ENCODE measurements around the gene ODAD2.

The ODAD2 gene

GRCh38 chr10:27838901-27839300, 160.0 kb downstream of the ODAD2 start:
- no peaks in the 10 kb centered on the region for H3K9me3 ChIP-seq (ENCODE audit: control insufficient read depth, insufficient read depth, low read length)
- H3K4me3 ChIP-seq (ENCODE audit: low read depth, low read length): no peak overlapping the region
- H3K27ac ChIP-seq (ENCODE audit: low read depth, low read length): no peak overlapping the region
- H3K9ac ChIP-seq (ENCODE audit: low read depth, low read length): no peak overlapping the region
- no peaks in the 10 kb centered on the region for H3K27me3 ChIP-seq (ENCODE audit: control insufficient read depth, insufficient read depth, low read length)
- H3K36me3 ChIP-seq (ENCODE audit: control insufficient read depth, insufficient read depth, low read length): no peaks in the 10 kb centered on the region
- no peaks in the 10 kb centered on the region for H3K4me1 ChIP-seq (ENCODE audit: control insufficient read depth, insufficient read depth, low read length)

- Histone ChIP-seq H3K27me3 (ENCODE audit: control insufficient read depth, insufficient read depth, low read length) (no peaks in the 10 kb centered on the region), H3K9me3 (ENCODE audit: control insufficient read depth, insufficient read depth, low read length) (no peaks in the 10 kb centered on the region), H3K27ac (ENCODE audit: low read depth, low read length) (no peak overlapping the region), H3K4me1 (ENCODE audit: control insufficient read depth, insufficient read depth, low read length) (no peaks in the 10 kb centered on the region), H3K36me3 (ENCODE audit: control insufficient read depth, insufficient read depth, low read length) (no peaks in the 10 kb centered on the region), H3K4me3 (ENCODE audit: low read depth, low read length) (no peak overlapping the region), H3K9ac (ENCODE audit: low read depth, low read length) (no peak overlapping the region)
These were observed 160.5 kb downstream of the ODAD2 start for GRCh38 chr10:27838361-27838760.

GRCh38 chr10:27834476-27834875, 164.4 kb downstream of the ODAD2 start:
- H3K27ac ChIP-seq (ENCODE audit: low read depth, low read length): no peak overlapping the region
- H3K36me3 ChIP-seq (ENCODE audit: control insufficient read depth, insufficient read depth, low read length): no peaks in the 10 kb centered on the region
- H3K9ac ChIP-seq (ENCODE audit: low read depth, low read length): no peak overlapping the region
- H3K27me3 ChIP-seq (ENCODE audit: control insufficient read depth, insufficient read depth, low read length): no peaks in the 10 kb centered on the region
- no peaks in the 10 kb centered on the region for H3K9me3 ChIP-seq (ENCODE audit: control insufficient read depth, insufficient read depth, low read length)
- H3K4me1 ChIP-seq (ENCODE audit: control insufficient read depth, insufficient read depth, low read length): no peaks in the 10 kb centered on the region
- H3K4me3 ChIP-seq (ENCODE audit: low read depth, low read length): no peak overlapping the region

- Histone ChIP-seq H3K4me3 (ENCODE audit: low read depth, low read length) (no peak overlapping the region), H3K27ac (ENCODE audit: low read depth, low read length) (no peak overlapping the region), H3K9ac (ENCODE audit: low read depth, low read length) (no peak overlapping the region), H3K9me3 (ENCODE audit: control insufficient read depth, insufficient read depth, low read length) (no peaks in the 10 kb centered on the region), H3K4me1 (ENCODE audit: control insufficient read depth, insufficient read depth, low read length) (no peaks in the 10 kb centered on the region), H3K27me3 (ENCODE audit: control insufficient read depth, insufficient read depth, low read length) (no peaks in the 10 kb centered on the region), H3K36me3 (ENCODE audit: control insufficient read depth, insufficient read depth, low read length) (no peaks in the 10 kb centered on the region)
These were observed 165.1 kb downstream of the ODAD2 start for GRCh38 chr10:27833792-27834191.

GRCh38 chr10:27832826-27833225, 166.1 kb downstream of the ODAD2 start:
- Histone ChIP-seq H3K27ac (ENCODE audit: low read depth, low read length) (no peak overlapping the region), H3K36me3 (ENCODE audit: control insufficient read depth, insufficient read depth, low read length) (no peaks in the 10 kb centered on the region), H3K9ac (ENCODE audit: low read depth, low read length) (no peak overlapping the region), H3K4me1 (ENCODE audit: control insufficient read depth, insufficient read depth, low read length) (no peaks in the 10 kb centered on the region), H3K9me3 (ENCODE audit: control insufficient read depth, insufficient read depth, low read length) (no peaks in the 10 kb centered on the region), H3K4me3 (ENCODE audit: low read depth, low read length) (no peak overlapping the region), H3K27me3 (ENCODE audit: control insufficient read depth, insufficient read depth, low read length) (no peaks in the 10 kb centered on the region)

- Histone ChIP-seq H3K4me1 (ENCODE audit: control insufficient read depth, insufficient read depth, low read length) (no peaks in the 10 kb centered on the region), H3K27ac (ENCODE audit: low read depth, low read length) (no peak overlapping the region), H3K27me3 (ENCODE audit: control insufficient read depth, insufficient read depth, low read length) (no peaks in the 10 kb centered on the region), H3K36me3 (ENCODE audit: control insufficient read depth, insufficient read depth, low read length) (no peaks in the 10 kb centered on the region), H3K4me3 (ENCODE audit: low read depth, low read length) (no peak overlapping the region), H3K9ac (ENCODE audit: low read depth, low read length) (no peak overlapping the region), H3K9me3 (ENCODE audit: control insufficient read depth, insufficient read depth, low read length) (no peaks in the 10 kb centered on the region)
These were observed 172.5 kb downstream of the ODAD2 start for GRCh38 chr10:27826369-27826768.

- Histone ChIP-seq H3K27me3 (ENCODE audit: control insufficient read depth, insufficient read depth, low read length) (no peaks in the 10 kb centered on the region), H3K36me3 (ENCODE audit: control insufficient read depth, insufficient read depth, low read length) (no peaks in the 10 kb centered on the region), H3K27ac (ENCODE audit: low read depth, low read length) (no peak overlapping the region), H3K4me1 (ENCODE audit: control insufficient read depth, insufficient read depth, low read length) (no peaks in the 10 kb centered on the region), H3K4me3 (ENCODE audit: low read depth, low read length) (no peak overlapping the region), H3K9me3 (ENCODE audit: control insufficient read depth, insufficient read depth, low read length) (no peaks in the 10 kb centered on the region), H3K9ac (ENCODE audit: low read depth, low read length) (no peak overlapping the region)
These were observed 176.6 kb downstream of the ODAD2 start for GRCh38 chr10:27822301-27822700.

- Histone ChIP-seq H3K36me3 (ENCODE audit: control insufficient read depth, insufficient read depth, low read length) (no peaks in the 10 kb centered on the region), H3K9me3 (ENCODE audit: control insufficient read depth, insufficient read depth, low read length) (no peaks in the 10 kb centered on the region), H3K4me1 (ENCODE audit: control insufficient read depth, insufficient read depth, low read length) (no peaks in the 10 kb centered on the region), H3K27ac (ENCODE audit: low read depth, low read length) (no peak overlapping the region), H3K27me3 (ENCODE audit: control insufficient read depth, insufficient read depth, low read length) (no peaks in the 10 kb centered on the region), H3K9ac (ENCODE audit: low read depth, low read length) (no peak overlapping the region), H3K4me3 (ENCODE audit: low read depth, low read length) (no peak overlapping the region)
These were observed 178.2 kb downstream of the ODAD2 start for GRCh38 chr10:27820637-27821036.

- no peak overlapping the region for H3K9ac ChIP-seq (ENCODE audit: low read depth, low read length)
- H3K27me3 ChIP-seq (ENCODE audit: control insufficient read depth, insufficient read depth, low read length): no peaks in the 10 kb centered on the region
- no peak overlapping the region for H3K27ac ChIP-seq (ENCODE audit: low read depth, low read length)
- no peaks in the 10 kb centered on the region for H3K36me3 ChIP-seq (ENCODE audit: control insufficient read depth, insufficient read depth, low read length)
- no peak overlapping the region for H3K4me3 ChIP-seq (ENCODE audit: low read depth, low read length)
- H3K9me3 ChIP-seq (ENCODE audit: control insufficient read depth, insufficient read depth, low read length): no peaks in the 10 kb centered on the region
- H3K4me1 ChIP-seq (ENCODE audit: control insufficient read depth, insufficient read depth, low read length): no peaks in the 10 kb centered on the region; the same call in 1 of the 2 replicates
These were observed 178.9 kb downstream of the ODAD2 start for GRCh38 chr10:27819781-27820531.

- Histone ChIP-seq H3K36me3 (ENCODE audit: control insufficient read depth, insufficient read depth, low read length) (no peaks in the 10 kb centered on the region), H3K27ac (ENCODE audit: low read depth, low read length) (no peak overlapping the region), H3K9ac (ENCODE audit: low read depth, low read length) (no peak overlapping the region), H3K9me3 (ENCODE audit: control insufficient read depth, insufficient read depth, low read length) (no peaks in the 10 kb centered on the region), H3K4me3 (ENCODE audit: low read depth, low read length) (no peak overlapping the region), H3K27me3 (ENCODE audit: control insufficient read depth, insufficient read depth, low read length) (no peaks in the 10 kb centered on the region), H3K4me1 (ENCODE audit: control insufficient read depth, insufficient read depth, low read length) (no peaks in the 10 kb centered on the region; the same call in 1 of the 2 replicates)
These were observed 182.6 kb downstream of the ODAD2 start for GRCh38 chr10:27816320-27816719.

- Histone ChIP-seq H3K4me1 (ENCODE audit: control insufficient read depth, insufficient read depth, low read length) (peaks cover 3% of the 10 kb centered on the region), H3K9me3 (ENCODE audit: control insufficient read depth, insufficient read depth, low read length) (no peaks in the 10 kb centered on the region), H3K36me3 (ENCODE audit: control insufficient read depth, insufficient read depth, low read length) (no peaks in the 10 kb centered on the region), H3K9ac (ENCODE audit: low read depth, low read length) (no peak overlapping the region), H3K27me3 (ENCODE audit: control insufficient read depth, insufficient read depth, low read length) (no peaks in the 10 kb centered on the region), H3K27ac (ENCODE audit: low read depth, low read length) (no peak overlapping the region), H3K4me3 (ENCODE audit: low read depth, low read length) (no peak overlapping the region)
These were observed 183.0 kb downstream of the ODAD2 start for GRCh38 chr10:27815846-27816245.
